GM19239 (cell line): ENCODE results near the gene SNRPA1.
A peak's percentile ranks its signal among the peaks of the same experiment; 100 is the strongest.

Experiments
- DNase-seq: peaks from one replicate; pipeline ENCODE4 v3.0.0; 2011; ENCODE audit warnings: low spot score; ENCODE audit not compliant: insufficient read length
- FAIRE-seq: peaks from 2 replicates; lab custom pipeline; 2011; peaks lifted over from hg19 to GRCh38; lab: Jason Lieb, UNC

Gene SNRPA1

DNA sequence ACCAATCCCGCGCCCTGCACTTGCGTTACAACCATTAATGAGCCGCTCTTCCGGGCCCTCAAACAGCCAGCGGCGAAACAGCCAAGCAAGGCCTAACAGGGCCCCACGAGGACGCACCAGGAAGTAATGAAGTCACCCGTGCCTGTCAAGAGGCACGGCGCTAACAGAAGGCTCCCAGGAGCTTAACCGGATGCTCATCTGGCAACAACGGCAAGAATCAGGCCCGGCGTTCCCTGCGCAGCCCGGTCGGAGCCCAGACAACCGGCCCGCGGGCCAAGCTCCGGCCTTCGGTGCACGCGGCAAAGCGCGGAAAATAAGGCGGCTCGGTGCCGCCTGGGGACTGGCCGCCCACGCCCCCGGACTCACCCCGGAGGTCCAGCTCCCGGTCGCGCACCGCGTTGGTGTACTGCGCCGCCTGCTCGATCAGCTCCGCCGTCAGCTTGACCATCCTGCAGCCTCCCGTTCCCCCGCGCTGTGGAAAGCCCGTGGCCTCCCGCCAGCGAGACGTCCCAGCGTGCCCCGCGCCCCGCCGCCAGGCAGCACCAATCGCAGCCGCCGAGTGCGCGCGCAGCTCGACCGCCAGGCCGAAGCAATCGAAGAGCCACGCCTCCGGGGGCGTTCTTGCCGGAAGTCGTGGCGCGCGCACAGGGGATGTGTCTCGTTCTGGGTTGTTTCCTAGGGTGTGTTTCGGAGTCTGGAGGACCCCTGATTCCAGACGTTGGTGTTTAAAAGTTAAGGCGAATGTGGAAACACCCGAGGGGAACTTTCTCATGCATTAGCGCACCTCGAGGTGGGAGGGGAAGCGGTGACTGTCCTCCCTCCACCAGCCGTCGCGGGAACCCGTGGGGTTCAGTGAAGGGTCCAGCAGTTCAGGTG is at the start of gene SNRPA1:
TSS of gene SNRPA1 (minus strand) at position 518 of the 876 bp plus-strand sequence. CDS start at position 448, 70 bp downstream.
- peak; percentile 83 for FAIRE-seq
- DNase-seq: peak; percentile 82

DNA sequence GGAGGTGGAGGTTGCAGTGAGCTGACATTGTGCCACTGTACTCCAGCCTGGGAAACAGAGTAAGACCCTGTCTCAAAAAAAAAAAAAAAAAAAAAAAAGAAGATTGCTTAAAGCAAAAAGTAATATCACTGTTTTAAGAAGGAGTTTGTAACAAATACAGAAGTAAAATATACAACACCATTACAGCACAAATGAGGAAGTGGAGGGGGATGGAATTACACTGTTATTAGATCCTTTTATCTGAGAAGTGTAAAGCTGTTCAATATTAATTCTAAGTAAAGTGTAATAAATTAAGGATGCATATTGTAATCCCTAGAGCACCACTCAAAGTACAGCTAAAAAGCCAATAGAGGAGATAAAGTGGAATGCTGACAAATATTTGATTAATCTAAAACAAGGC is 47.0 kb upstream of the SNRPA1 start:
- DNase-seq (no peak), FAIRE-seq (no peak)

DNA sequence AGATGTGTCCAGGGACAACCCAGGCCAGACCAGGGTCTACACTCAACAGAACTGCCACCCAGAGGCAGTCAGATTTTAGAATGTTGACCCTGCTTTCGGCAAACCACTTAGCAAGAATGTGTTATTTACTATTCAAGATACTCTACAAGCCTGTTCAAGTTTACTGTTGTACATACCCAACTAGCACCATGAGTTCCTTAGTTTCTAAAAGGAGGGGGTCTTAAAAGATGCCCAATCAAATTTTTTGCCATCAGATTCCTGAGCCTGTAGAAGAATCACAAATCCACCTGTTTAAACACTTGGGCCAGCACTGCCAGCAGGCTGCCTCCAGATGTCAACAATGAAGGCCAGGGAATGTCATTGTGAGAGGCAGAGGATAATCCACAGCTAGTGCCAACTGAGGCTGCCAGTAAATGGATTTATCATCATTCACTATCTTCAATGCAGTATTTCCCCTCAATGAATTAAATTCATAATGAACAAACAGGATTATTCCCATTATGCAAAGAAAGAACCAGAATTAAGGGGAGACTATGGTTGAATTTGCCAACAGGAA is 43.5 kb upstream of the SNRPA1 start:
- no peak for FAIRE-seq
- DNase-seq: no peak

DNA sequence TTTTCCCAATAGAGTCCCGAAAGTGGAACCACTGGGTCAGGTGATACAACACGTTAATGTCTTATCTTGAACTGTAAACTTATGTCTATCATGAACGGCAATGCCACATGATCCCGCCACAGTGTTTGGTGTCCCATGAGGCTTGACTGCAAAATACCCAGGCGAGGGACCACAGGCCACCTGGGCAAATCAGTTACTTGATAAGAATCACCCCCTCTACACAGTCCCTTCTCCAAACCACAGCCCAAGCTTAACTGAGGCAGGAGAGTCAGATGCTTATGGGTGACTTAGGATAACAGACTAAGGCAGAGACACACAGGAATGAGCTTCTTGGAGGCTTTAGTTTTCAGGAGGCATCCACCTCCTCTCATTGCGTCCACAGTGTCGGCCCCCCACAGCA is 42.9 kb upstream of the SNRPA1 start:
- FAIRE-seq (no peak), DNase-seq (no peak)

DNA sequence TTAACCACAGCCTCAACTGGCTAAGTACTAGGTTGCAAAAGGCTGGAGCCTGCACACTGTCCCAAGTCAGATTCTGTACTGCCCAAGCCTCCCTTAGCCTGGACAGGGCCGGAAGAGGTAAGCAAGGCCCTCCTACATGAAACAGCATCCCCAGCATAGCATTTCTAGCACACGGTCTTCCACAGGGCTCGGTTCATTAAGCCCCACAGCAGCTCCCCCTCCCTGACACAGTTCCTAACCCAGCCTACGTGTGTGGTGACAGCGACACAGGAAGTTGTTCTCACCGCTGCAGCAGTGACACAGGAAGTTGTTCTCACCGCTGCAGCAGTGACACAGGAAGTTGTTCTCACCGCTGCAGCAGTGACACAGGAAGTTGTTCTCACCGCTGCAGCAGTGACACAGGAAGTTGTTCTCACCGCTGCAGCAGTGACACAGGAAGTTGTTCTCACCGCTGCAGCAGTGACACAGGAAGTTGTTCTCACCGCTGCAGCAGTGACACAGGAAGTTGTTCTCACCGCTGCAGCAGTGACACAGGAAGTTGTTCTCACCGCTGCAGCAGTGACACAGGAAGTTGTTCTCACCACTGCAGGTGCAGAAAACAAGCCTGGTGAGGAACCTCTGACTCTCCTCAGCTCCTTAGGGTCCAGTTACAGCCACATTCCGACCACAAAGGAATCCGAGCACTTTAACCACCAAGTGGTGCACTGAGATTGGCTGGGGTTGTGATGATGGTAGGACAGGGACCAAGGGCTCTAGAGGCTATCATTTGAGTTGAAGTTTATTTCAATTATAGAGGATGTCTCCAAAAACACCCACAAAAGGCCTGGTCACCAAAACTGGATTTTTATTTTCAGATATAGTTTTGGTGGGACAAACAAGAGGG is 39.1 kb upstream of the SNRPA1 start:
- FAIRE-seq: peak; percentile 23
- peak; percentile 32 for DNase-seq

DNA sequence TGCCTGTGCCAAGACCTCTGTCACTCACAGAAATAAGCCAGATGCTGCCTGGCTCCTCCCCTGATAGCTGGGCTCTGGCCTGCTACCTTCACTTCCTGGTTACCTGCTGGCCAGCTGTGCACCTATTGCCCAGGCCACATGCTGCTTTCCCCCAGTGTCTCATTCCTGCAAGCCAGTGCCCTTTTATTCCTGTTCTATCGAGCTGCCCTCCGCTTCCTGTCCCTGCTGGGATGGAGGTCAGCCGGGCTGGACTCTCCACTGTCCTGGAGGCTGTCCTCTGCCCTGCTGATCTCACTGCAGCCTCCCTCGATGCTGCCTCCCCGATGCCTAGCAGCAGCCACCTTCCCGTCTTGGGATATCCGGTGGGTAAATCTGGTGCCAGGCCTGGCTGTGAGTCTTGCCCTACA is 37.0 kb upstream of the SNRPA1 start:
- DNase-seq (no peak), FAIRE-seq (no peak)

DNA sequence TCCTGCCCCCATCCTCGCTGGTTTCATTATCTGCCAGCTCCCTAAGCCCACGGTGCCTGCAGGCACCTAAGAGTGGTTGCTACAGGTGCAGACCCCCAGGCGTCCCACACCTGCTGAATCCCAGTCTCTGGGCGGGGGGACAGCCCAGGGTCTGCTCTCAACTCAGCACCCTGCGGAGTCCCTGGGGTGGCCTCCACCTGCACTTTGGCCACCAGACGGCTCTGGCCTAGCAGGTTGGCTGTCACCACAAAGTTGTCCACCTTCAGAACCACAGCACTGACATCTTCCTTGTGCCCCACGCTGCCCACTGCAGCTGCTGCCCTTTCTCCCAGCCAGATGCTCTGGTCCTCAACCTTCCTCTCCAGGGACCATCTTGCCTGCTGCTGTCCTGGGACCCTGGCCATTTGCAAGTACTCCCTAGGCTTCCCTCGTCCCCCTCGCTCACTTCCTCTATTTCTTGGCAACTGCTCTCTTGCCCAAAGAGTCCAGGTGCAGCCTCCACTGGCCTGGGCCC is 34.9 kb upstream of the SNRPA1 start:
- DNase-seq: no peak
- no peak for FAIRE-seq

DNA sequence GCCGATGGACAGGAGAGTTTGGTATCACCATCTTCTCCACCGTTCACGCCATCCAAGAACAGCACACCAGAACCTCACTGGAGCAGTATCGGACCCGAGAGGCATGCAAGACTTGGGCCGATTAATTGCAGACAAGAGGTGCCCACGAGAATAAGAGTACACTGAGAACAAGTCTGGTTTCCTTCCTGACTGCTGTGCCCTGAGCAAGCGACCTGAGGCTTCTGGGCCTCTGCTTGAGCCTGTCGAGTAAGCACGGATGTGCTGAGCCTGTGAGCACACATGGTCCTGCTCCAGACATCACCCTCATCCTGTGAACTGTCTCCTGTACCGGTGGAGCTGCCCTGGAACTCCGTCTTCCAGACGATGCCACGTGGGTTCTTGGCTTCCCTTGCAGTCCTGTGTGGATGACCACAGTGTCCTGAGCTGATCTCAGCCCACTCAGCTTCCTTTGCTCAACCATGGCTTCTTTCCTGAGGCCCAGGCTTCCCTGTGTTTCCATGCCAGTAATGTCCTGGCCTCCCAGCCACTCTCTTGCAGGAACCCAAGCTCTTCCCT is 34.3 kb upstream of the SNRPA1 start:
- no peak for DNase-seq
- no peak for FAIRE-seq

DNA sequence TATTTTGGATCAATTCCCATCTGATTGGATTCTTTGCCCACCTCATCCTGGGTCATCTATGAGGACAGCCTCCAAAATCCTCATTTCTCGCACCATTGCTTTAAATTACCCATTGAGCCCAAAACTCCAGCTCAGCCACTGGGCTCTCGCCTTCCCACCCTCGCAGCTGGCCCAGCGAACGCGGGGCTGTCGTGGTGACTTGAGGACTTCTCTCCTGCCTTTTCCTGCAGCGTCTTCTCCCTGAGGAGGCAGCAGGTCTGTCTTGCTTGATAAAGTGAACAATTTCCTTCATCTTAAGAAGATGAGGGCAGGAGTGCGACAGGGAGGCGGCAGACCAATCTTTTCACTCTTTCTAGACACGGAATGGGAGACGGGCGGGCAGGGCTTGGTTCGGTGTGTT is 33.0 kb upstream of the SNRPA1 start:
- no peak for DNase-seq
- FAIRE-seq: no peak

DNA sequence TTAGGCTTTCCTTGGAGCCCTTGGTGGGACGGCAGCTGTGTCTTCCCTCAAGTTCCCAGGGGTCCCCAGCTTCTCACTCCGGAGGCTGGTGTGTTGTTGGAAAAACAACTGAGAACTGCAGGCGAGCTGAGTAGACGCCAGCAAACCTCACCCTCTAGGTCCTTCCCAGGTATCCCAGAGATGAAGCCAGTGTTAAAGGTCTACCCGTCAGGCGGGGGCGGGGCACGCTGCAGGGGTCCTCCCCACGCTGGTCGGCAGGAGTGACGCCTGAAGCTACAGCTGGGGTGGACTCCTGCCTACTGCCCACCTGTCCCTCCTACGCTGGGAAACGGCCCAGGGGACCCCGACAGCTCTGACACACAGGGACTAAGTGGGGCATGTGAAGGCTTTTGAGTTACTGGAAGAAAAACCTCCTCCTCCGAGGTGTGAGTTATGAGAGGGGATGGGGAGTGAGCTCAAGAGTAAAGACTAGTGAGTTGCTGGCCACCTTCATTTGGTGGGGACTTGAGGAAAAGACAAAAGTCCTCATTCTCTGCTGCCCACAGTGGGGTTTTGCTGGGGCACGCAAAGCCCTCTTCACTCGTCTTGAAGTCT is 32.2 kb upstream of the SNRPA1 start:
- no peak for FAIRE-seq
- DNase-seq: no peak

DNA sequence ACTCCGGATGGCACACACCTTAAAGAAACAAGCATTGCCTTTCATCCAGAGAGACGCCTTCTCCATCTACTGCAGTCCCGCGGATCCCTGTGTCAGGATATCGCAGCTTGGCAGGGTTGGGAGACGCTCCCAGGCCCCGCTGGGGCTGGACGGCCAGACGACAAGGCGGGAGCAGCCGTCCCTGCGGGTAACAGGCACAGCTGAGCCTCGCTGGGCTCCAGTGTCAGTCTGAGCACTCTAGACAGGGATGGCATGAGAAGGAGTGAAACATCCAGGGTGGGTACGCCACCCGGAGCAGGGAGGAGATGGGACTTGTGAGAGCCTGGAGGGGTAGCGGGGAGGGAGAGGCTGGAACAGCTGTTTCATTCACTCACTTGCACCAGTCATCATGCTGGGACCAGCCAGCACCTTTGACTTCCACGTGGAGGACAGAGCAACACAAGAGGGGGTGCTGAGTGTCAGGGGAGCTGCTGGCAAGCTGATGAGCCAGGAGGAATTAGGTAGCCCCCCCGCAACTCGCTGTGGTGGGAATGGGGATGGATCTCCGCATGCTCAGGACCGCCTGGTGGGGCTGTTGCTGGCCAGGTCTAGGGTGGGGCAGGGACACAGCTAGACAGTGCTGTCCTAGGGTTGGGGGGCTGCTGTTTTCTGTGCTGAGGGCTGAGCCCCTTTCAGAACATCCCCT is 31.6 kb upstream of the SNRPA1 start:
- no peak for FAIRE-seq
- DNase-seq: no peak

DNA sequence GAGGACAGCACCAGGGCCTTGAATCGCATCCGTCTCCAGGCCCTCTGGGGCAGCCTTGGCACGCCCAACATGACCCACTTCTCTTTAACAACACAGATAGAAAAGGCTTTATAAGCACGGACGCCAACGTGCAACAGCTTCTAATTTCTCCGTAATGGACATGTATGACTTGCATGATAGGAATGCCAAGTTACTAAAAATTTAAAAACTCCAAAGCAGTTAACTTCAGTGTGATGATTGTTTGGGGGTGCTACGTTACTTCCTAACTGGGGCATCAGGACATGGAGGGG is 30.9 kb upstream of the SNRPA1 start:
- no peak for FAIRE-seq
- no peak for DNase-seq

DNA sequence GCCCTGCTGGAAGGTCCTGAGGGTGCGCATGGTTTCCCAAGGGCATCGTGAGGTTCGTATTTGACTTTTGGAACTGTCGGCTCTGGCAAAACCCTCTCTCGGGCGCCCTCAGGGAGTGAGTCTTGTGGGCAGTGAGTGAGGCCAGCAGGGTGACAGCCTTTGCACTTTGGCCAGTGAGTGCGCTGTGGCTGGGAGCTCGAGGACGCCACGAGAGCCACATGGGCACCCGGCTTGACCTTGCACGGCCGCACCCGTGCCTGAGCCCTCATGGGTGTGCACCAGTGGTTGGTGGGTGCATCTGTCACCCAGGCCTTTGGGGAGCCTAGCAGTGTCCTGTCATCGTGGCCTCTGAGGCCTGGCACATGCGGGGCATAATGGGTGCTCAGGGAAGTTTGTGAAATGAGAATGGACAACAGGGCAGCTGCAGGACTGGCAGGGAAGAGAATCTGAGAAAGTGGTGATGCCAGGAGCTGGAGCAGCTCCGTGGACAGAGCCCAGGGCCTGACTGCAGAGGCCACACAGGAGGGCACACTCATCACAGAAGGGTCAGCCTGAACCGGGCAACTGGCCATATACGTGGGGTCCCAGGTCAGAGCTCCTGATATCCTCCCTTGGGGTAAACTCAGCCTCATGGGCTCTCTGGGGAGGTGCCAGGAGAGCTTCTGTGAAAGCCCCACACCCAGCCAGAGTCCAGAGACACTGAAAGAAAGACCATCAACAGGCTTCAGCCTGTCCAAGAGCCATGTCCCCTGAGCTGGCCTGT is 30.4 kb upstream of the SNRPA1 start:
- no peak for FAIRE-seq
- no peak for DNase-seq

DNA sequence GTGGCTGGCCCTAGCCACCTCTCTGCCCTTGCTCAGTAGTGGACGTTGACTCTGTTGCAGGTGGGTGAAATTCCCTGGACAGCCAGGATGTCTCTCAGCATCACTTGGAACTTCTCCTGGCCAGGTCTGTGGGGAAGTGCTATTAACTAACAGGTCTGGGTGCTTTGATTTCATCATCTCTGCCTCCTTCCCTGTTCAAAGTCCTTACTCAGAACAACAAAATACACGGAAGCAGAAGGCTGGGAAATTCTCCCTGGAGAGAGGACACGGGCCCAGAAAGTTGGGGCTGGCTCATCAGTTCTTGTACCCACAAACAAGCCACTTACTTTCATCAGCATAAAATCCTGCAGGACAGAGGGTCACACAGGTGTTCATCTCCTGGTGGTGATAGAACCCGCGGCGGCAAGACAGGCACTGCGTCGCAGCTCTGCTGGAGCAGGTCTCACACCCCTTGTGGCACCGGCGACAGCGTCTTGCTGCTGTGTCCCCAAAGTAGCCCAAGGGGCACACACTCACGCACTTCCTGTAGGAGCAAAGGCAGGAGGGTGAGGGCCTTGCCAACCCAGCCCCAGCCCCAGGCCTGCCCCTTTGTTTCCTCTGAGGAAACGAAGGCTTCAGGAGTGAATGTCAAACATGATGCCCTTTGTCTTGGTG is 29.6 kb upstream of the SNRPA1 start:
- no peak for FAIRE-seq
- DNase-seq: no peak

DNA sequence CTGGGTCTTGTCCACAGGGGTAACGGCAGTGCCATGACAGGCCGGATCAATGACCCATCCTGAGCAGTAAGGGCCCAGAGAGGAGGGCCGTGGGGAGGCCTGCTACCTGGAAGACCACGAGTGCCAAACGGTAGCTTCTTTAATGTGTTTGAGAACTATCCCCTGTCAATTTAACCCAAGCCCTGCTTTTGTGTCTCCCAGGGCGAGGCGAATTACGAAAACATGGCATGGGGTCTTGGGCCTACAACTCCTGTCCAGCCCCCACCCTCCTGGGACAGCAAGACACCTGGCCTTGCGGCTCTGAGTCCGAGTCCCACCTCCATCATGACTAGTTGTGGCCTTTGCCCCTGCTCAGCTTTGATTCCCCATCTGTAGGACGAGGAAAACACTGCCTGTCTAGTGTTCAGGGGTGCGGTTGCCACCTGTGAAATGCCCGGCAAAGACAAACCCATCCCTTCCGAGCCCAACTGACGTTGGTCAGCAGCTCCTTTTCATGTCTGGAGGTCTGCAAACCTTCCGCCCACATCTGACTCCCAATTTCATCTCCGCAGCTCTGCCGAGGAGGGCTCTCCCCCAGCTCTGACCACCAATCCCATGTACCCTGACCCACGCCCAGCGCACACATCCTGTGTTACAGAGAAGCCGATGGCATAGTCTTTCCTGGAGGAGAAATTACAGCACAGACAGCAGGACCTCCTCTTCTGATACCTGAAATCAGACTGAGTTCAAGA is 28.9 kb upstream of the SNRPA1 start:
- FAIRE-seq (no peak), DNase-seq (no peak)

DNA sequence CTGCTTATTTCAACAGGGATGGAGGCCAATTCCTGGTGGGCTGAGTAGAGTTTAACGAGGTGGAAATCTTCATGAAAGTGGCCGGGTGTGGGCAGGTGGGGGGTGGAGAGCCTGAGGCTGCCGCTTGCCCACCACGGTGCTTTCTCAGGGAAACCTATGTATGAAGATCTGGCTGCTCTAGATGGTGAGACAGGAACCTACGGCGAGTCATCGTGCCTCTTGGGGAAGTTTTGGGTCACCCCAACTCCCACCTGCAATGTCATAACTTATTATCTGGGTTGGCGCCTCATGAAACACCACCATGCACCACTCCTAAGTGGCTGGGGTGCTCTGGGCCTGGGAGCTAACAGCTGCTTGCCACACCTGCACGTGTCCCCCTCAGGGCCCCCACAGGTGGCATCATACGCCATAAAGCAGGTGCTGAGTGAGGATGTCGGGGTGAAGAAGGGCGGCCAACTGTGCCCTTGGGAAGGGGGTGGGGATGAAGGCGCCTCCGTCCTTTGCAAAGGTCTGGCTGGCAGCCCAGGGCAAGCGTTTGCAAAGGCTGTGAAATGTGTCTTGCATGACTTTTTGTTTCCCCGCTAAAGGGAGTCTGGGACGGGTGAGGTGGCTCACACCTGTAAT is 27.9 kb upstream of the SNRPA1 start:
- no peak for DNase-seq
- FAIRE-seq: no peak

DNA sequence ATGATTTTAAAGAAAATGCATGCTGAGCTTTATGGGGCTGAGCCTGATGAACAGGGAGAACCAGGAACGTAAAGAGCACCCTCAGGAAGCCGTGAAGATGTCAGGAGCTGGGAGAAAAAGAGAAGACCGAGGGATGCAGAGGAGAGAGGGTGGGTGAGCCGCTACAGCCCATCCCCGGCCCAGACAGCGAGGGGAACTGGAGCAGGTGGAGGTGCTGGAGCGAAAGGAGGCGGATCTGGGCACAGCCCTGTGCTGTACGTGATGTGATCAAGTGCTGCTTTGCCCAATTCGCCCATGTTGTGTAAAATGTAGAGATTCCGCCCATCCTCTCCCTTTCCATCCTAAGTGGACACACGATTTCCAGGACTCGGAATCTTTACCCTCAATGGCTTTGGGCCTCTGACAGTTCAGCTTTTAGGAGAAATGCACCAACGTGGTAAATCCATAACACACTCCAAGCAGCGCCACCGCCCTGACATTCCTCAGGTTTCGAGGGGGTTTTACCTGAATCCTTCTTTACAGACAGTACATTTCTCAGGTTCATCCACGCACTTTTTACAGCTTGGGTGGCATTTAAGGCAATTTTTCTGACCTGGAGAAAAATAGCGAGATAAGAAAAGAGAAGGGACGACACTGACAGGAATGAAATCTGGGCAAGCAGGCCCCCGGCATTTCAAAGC is 27.1 kb upstream of the SNRPA1 start:
- FAIRE-seq: no peak
- no peak for DNase-seq
